Naive thymus-derived CD8-positive, alpha-beta T cell (primary cell): ENCODE measurements around the gene MARCHF2. TPM values are rescaled to one million over a fixed set of nuclear protein-coding genes. Genes with fewer than 3 reads are reported as not detected.
A peak's percentile ranks its signal among the peaks of the same experiment; 100 is the strongest.

ENCODE experiments used
- ATAC-seq, 2 donors: fragments of 150-1000 bp; cut with Tn5 transposase in 1 of 2; sonication (Bioruptor Pico), chemical (Tn5 transposase) in 1 of 2; 1 replicate in 1 of 2; 2 replicates in 1 of 2; pipeline ENCODE4 v1.10.0; 2021; ENCODE audit warnings: mild to moderate bottlenecking in 2 of 2, moderate library complexity in 2 of 2
- POLR2A ChIA-PET: fragments of 350-600 bp; sonication (Branson Sonifier 250); formaldehyde crosslinking; loops from one replicate; lab custom pipeline; 2021; ENCODE audit warnings: antibody characterized with exemption; lab: Charles Lee
- DNase-seq, 10 donors: peaks; one replicate each; pipeline versions ENCODE4 v3.0.0 to v3.0.0-alpha.2; 2020 to 2022
- H3K27ac Mint-ChIP-seq, 10 donors: one replicate each; pipeline ENCODE4 v1.8.0; 2020 to 2022; ENCODE audit warnings: mild to moderate bottlenecking in 10 of 10, mixed read lengths in 10 of 10, moderate library complexity in 4 of 10, inconsistent platforms in 1 of 10
- H3K27me3 Mint-ChIP-seq, 5 donors: one replicate each; pipeline ENCODE4 v1.8.0; 2021 to 2022; ENCODE audit warnings: mixed read lengths in 5 of 5
- H3K36me3 Mint-ChIP-seq, 3 donors: one replicate each; pipeline ENCODE4 v1.8.0; 2020 to 2022; ENCODE audit warnings: mixed read lengths in 3 of 3, mild to moderate bottlenecking in 2 of 3, inconsistent platforms in 1 of 3
- H3K4me1 Mint-ChIP-seq, 4 donors: one replicate each; pipeline ENCODE4 v1.8.0; 2021 to 2022; ENCODE audit warnings: mixed read lengths in 4 of 4
- H3K4me3 Mint-ChIP-seq, 10 donors: one replicate each; pipeline ENCODE4 v1.8.0; 2020 to 2022; ENCODE audit warnings: mild to moderate bottlenecking in 10 of 10, mixed read lengths in 10 of 10, moderate library complexity in 6 of 10, inconsistent platforms in 1 of 10
- H3K9me3 Mint-ChIP-seq, 9 donors: one replicate each; pipeline ENCODE4 v1.8.0; 2020 to 2022; ENCODE audit warnings: mixed read lengths in 9 of 9, mild to moderate bottlenecking in 3 of 9, inconsistent platforms in 1 of 9, moderate library complexity in 1 of 9
- microRNA-seq: library from miRNA; unstranded; fragments of <30 nt; microRNA quantifications from one replicate; pipeline ENCODE4 v1.2.0, GENCODE V29; 2022; ENCODE audit warnings: borderline microRNAs expressed
- polyA plus RNA-seq, 3 donors: library from polyadenylated mRNA; unstranded; fragments of 300-500 nt; fragmentation: Illumina TruSeq; gene quantifications; one replicate each; pipeline ENCODE4 v1.2.3, GENCODE V29; 2021
- total RNA-seq, 8 experiments: library from RNA in 2 of 8; stranded (reverse) in 2 of 8; gene quantifications; one replicate each; pipeline ENCODE4 v1.2.3 and lab custom pipeline; 2021 to 2026

The MARCHF2 gene
- total and polyA plus RNA-seq, 5 experiments from 2014 or later, result 21.1 to 40.1 (median 31.4) TPM

DNA sequence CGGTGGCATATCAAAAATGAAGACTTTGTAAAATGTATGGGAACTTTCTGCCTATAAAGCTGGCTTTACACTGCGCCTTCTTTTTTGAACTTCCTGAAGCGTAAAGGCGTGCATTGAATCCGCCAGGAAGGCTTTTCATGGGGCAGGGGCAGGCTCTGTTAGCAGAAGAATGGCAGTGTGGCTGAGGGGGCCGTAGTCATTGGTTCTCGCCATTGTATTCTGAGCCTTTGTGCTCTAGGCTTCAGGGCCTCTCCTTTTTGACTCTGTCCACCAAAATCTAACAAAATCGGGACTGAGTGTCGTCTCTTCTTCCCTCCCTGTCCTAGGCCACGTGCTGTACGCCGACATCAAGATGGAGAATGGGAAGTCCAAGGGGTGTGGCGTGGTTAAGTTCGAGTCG is 75.3 kb downstream of the MARCHF2 start:
- no peaks in the 10 kb centered on the region for H3K9me3 Mint-ChIP-seq
- peaks cover 5 to 65% (median 17%) of the 10 kb centered on the region in 3 donors for H3K36me3 Mint-ChIP-seq
- DNase-seq (no peak), ATAC-seq (no peak)
- H3K4me3 Mint-ChIP-seq, result peak overlapping the region in 5 of 10 donors; percentile 66 to 86 (median 84)
- H3K27me3 Mint-ChIP-seq, result no peaks in the 10 kb centered on the region
- H3K27ac Mint-ChIP-seq, result peak overlapping the region; percentile 79 to 94 (median 92)
- H3K4me1 Mint-ChIP-seq, result peaks cover 31 to 52% (median 41%) of the 10 kb centered on the region in 4 donors
- POLR2A ChIA-PET, result interaction anchor here (2.2 to 4.3 kb wide), 5 partner anchors 18 to 91 kb away, joined by 16 to 69 read pairs (median 28); partner anchors contain the start of genes MYO1F and ZNF414

Small RNA genes within 50 kb of the gene (microRNA-seq; reads per million reads assigned to microRNA genes)
- gene MIR4999, result 13.3 reads per million, percentile 32 among the genes with 10 or more reads in this experiment

Other genes starting within 250 kb of the MARCHF2 start
- 10 to 100 TPM; 26.2 to 31.7 TPM for gene CERS4, start 203.9 kb upstream of the MARCHF2 start, total RNA-seq
- gene CERS4, start 203.9 kb upstream of the MARCHF2 start, polyA plus RNA-seq, result 1 to 10 TPM; 5.4 to 8.0 (median 7.9) TPM
- gene CD320, start 104.9 kb upstream of the MARCHF2 start, total RNA-seq, result 10 to 100 TPM; 33.9 to 34.4 TPM
- 10 to 100 TPM; 51.9 to 58.0 (median 56.8) TPM for gene CD320, start 104.9 kb upstream of the MARCHF2 start, polyA plus RNA-seq
- 10 to 100 TPM; 28.5 to 35.3 TPM for gene NDUFA7, start 91.9 kb upstream of the MARCHF2 start, total RNA-seq
- 100 to 1,000 TPM; 117 to 136 (median 135) TPM for gene NDUFA7, start 91.9 kb upstream of the MARCHF2 start, polyA plus RNA-seq
- gene RPS28, start 91.8 kb upstream of the MARCHF2 start, total RNA-seq, result 1,000 to 10,000 TPM; 3,024 to 3,108 TPM
- gene RPS28, start 91.8 kb upstream of the MARCHF2 start, polyA plus RNA-seq, result 1,000 to 10,000 TPM; 3,764 to 4,165 (median 4,042) TPM
- 1 to 10 TPM; 1.4 to 3.3 TPM for gene KANK3, start 70.0 kb upstream of the MARCHF2 start, total RNA-seq
- 1 to 10 TPM in 2 of 3 donors, under 1 TPM in 1; 0.82 to 2.3 (median 1.5) TPM for gene KANK3, start 70.0 kb upstream of the MARCHF2 start, polyA plus RNA-seq
- not detected for gene ANGPTL4, start 49.1 kb upstream of the MARCHF2 start, total RNA-seq
- gene ANGPTL4, start 49.1 kb upstream of the MARCHF2 start, polyA plus RNA-seq, result under 1 TPM in 1 of 3 donors, not detected in 2; 0.23 TPM
- 100 to 1,000 TPM; 108 to 112 TPM for gene RAB11B, start 22.9 kb upstream of the MARCHF2 start, total RNA-seq
- gene RAB11B, start 22.9 kb upstream of the MARCHF2 start, polyA plus RNA-seq, result 10 to 100 TPM; 46.9 to 73.6 (median 53.9) TPM
- 100 to 1,000 TPM; 207 to 227 TPM for gene HNRNPM, start 31.7 kb downstream of the MARCHF2 start, total RNA-seq
- gene HNRNPM, start 31.7 kb downstream of the MARCHF2 start, polyA plus RNA-seq, result 100 to 1,000 TPM; 214 to 304 (median 217) TPM
- gene PRAM1, start 89.3 kb downstream of the MARCHF2 start, total RNA-seq, result 1 to 10 TPM; 3.5 to 4.7 TPM
- under 1 TPM in 2 of 3 donors, not detected in 1; 0.07 to 0.20 TPM for gene PRAM1, start 89.3 kb downstream of the MARCHF2 start, polyA plus RNA-seq
- 10 to 100 TPM; 70.2 to 73.1 TPM for gene ZNF414, start 100.9 kb downstream of the MARCHF2 start, total RNA-seq
- 10 to 100 TPM; 15.2 to 34.2 (median 27.7) TPM for gene ZNF414, start 100.9 kb downstream of the MARCHF2 start, polyA plus RNA-seq
- 10 to 100 TPM; 64.4 to 65.0 TPM for gene MYO1F, start 164.1 kb downstream of the MARCHF2 start, total RNA-seq
- 10 to 100 TPM in 1 of 3 donors, 1 to 10 TPM in 2; 4.4 to 30.1 (median 5.6) TPM for gene MYO1F, start 164.1 kb downstream of the MARCHF2 start, polyA plus RNA-seq
- 100 to 1,000 TPM; 190 to 196 TPM for gene ADAMTS10, start 197.4 kb downstream of the MARCHF2 start, total RNA-seq
- 1 to 10 TPM; 1.2 to 3.4 (median 2.0) TPM for gene ADAMTS10, start 197.4 kb downstream of the MARCHF2 start, polyA plus RNA-seq
- gene NFILZ, start 217.3 kb downstream of the MARCHF2 start, total RNA-seq, result not detected
- not detected for gene NFILZ, start 217.3 kb downstream of the MARCHF2 start, polyA plus RNA-seq